Osteocyte (in vitro differentiated cells): ENCODE results near the gene QRSL1. TPM values are rescaled to one million over a fixed set of nuclear protein-coding genes. Genes with fewer than 3 reads are reported as not detected.
A peak's percentile ranks its signal among the peaks of the same experiment; 100 is the strongest.

Experiments
- DNase-seq: peaks from one replicate; pipeline ENCODE4 v3.0.0; 2021; ENCODE audit warnings: mixed read lengths; ENCODE audit not compliant: unreplicated experiment; ENCODE audit errors: extremely low spot score
- H3K27ac Mint-ChIP-seq: one replicate; pipeline ENCODE4 v1.8.0; 2021; ENCODE audit warnings: mild to moderate bottlenecking, mixed read lengths; ENCODE audit not compliant: unreplicated experiment
- H3K27me3 Mint-ChIP-seq: one replicate; pipeline ENCODE4 v1.8.0; 2021; ENCODE audit warnings: mixed read lengths; ENCODE audit not compliant: unreplicated experiment
- H3K36me3 Mint-ChIP-seq: one replicate; pipeline ENCODE4 v1.8.0; 2021; ENCODE audit warnings: mixed read lengths; ENCODE audit not compliant: unreplicated experiment
- H3K4me1 Mint-ChIP-seq: one replicate; pipeline ENCODE4 v1.8.0; 2021; ENCODE audit warnings: mixed read lengths; ENCODE audit not compliant: unreplicated experiment
- H3K4me3 Mint-ChIP-seq: one replicate; pipeline ENCODE4 v1.8.0; 2021; ENCODE audit warnings: mild to moderate bottlenecking, moderate library complexity, mixed read lengths; ENCODE audit not compliant: unreplicated experiment
- H3K9me3 Mint-ChIP-seq: one replicate; pipeline ENCODE4 v1.8.0; 2021; ENCODE audit warnings: mixed read lengths; ENCODE audit not compliant: unreplicated experiment
- total RNA-seq: library from RNA; stranded (reverse); gene quantifications from 2 replicates; pipeline ENCODE4 v1.2.1, GENCODE V29; 2021
- TF ChIP-seq, protein P1 (sequence below): fragments of 200-600 bp; sonication (generic); IDR thresholded peaks from 2 replicates; pipeline ENCODE4 v1.5.0; 2021; ENCODE audit warnings: antibody characterized with exemption, mild to moderate bottlenecking, moderate library complexity

Gene QRSL1
- total RNA-seq, 1 donor from 2014 or later, result 12.2 TPM

- TF ChIP-seq, protein P1, sequence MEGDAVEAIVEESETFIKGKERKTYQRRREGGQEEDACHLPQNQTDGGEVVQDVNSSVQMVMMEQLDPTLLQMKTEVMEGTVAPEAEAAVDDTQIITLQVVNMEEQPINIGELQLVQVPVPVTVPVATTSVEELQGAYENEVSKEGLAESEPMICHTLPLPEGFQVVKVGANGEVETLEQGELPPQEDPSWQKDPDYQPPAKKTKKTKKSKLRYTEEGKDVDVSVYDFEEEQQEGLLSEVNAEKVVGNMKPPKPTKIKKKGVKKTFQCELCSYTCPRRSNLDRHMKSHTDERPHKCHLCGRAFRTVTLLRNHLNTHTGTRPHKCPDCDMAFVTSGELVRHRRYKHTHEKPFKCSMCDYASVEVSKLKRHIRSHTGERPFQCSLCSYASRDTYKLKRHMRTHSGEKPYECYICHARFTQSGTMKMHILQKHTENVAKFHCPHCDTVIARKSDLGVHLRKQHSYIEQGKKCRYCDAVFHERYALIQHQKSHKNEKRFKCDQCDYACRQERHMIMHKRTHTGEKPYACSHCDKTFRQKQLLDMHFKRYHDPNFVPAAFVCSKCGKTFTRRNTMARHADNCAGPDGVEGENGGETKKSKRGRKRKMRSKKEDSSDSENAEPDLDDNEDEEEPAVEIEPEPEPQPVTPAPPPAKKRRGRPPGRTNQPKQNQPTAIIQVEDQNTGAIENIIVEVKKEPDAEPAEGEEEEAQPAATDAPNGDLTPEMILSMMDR, result no peak
- Mint-ChIP-seq H3K36me3 (no peaks in the 10 kb centered on the region), H3K4me1 (no peaks in the 10 kb centered on the region)
Measured at GRCh38 chr6:106674541-106675229, 45.3 kb downstream of the QRSL1 start.

GRCh38 chr6:106677282-106677681 is 47.9 kb downstream of the QRSL1 start:
- TF ChIP-seq, protein P1, result no peak
- H3K4me1 Mint-ChIP-seq, result no peaks in the 10 kb centered on the region
- no peaks in the 10 kb centered on the region for H3K27me3 Mint-ChIP-seq
- no peak for DNase-seq
- H3K4me3 Mint-ChIP-seq, result no peak overlapping the region
- H3K9me3 Mint-ChIP-seq, result no peaks in the 10 kb centered on the region
- no peak overlapping the region for H3K27ac Mint-ChIP-seq
- no peaks in the 10 kb centered on the region for H3K36me3 Mint-ChIP-seq

More at GRCh38 chr6:106674541-106675229, 45.3 kb downstream of the QRSL1 start:
- H3K9me3 Mint-ChIP-seq, result no peaks in the 10 kb centered on the region
- no peak overlapping the region for H3K27ac Mint-ChIP-seq
- no peaks in the 10 kb centered on the region for H3K27me3 Mint-ChIP-seq
- H3K4me3 Mint-ChIP-seq, result no peak overlapping the region
- DNase-seq, result no peak

- TF ChIP-seq, protein P1, result no peak
- Mint-ChIP-seq H3K4me1 (peaks cover 3% of the 10 kb centered on the region), H3K9me3 (no peaks in the 10 kb centered on the region), H3K27me3 (no peaks in the 10 kb centered on the region), H3K36me3 (no peaks in the 10 kb centered on the region), H3K27ac (no peak overlapping the region), H3K4me3 (no peak overlapping the region)
- DNase-seq, result no peak
Measured at GRCh38 chr6:106684011-106684410, 54.6 kb downstream of the QRSL1 start.

DNA sequence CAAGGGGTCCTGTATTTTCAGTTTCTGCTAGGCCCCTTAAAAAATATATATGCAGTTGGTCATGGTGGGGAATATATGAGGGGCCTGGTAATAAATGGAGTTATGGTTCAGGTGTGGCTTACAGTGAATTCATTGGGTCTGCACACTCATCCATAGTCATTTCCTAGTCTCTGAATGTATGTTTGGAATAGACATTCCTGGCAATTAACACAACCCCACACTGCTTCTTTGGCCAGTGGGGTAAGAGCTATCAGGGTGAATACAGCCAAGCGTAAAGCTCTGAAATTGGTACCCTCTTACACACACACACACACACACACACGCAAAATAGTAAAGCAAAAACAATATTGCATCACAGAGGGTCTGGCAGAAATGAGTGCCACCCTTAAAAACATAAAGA is 56.5 kb downstream of the QRSL1 start:
- H3K4me3 Mint-ChIP-seq, result no peak overlapping the region
- TF ChIP-seq, protein P1, result no peak
- no peak for DNase-seq
- no peaks in the 10 kb centered on the region for H3K27me3 Mint-ChIP-seq
- no peaks in the 10 kb centered on the region for H3K9me3 Mint-ChIP-seq
- H3K36me3 Mint-ChIP-seq, result no peaks in the 10 kb centered on the region
- peaks cover 3% of the 10 kb centered on the region for H3K4me1 Mint-ChIP-seq
- H3K27ac Mint-ChIP-seq, result no peak overlapping the region

DNA sequence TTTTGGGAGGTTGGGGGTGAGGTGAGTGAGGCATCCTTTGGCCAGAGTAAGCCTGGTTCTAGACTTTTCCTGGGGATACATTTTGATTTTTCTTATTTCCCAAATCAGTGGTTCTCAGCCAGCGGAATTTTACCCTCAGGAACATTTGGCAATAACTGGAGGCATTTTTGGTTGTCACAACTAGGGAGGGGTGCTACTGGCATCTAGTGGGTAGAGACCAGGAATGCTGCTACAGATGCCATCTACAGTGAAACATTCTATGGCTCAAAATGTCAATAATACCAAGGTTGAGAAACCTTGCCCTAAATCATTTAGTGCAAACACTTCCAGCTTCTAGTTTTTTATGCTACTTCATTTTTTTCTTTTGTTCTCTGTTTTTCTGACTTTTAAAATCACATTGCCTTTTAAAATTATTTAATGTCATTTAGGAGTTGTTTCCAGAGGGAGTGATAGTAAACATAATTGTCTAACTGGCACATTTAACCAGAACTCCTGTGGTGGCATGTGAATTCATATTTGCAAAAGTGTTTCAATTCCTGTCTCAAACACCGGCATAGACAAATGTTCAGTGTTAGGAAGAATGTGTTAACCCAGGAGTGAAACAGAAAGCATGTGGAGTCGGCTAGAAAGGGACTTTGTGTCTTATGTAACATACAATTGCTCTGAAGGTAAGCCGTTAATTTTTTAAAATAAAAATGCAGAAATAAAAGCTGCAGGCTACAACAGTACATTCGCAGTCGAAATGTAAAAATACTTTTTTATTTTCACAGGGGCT is 59.0 kb downstream of the QRSL1 start:
- H3K27ac Mint-ChIP-seq, result no peak overlapping the region
- no peak for DNase-seq
- peaks cover 20% of the 10 kb centered on the region for H3K4me1 Mint-ChIP-seq
- no peaks in the 10 kb centered on the region for H3K9me3 Mint-ChIP-seq
- TF ChIP-seq, protein P1, result peak; percentile 20
- H3K4me3 Mint-ChIP-seq, result no peak overlapping the region
- H3K27me3 Mint-ChIP-seq, result no peaks in the 10 kb centered on the region
- H3K36me3 Mint-ChIP-seq, result no peaks in the 10 kb centered on the region
